ENCODE measurements around the gene AFMID. TPM values are rescaled to one million over a fixed set of nuclear protein-coding genes. Genes with fewer than 3 reads are reported as not detected.

AFMID gene
- total and polyA plus RNA-seq, 2 donors from 2014 or later = 63.9 to 118 TPM

GRCh38 chr17:78237401-78238012 lies 50.3 kb downstream of the AFMID start:
- TF ChIP-seq CTCF (IDR thresholded peaks at IDR 0.05; ENCODE audit: borderline replicate concordance, extremely low read depth, insufficient read depth) = no peak
- FAIRE-seq (no peak), DNase-seq (peak in 1 of 5 donors; percentile 67)
- H3K9ac ChIP-seq (ENCODE audit: low read length in 3 of 3) = no peak overlapping the region
- H3K4me3 ChIP-seq (ENCODE audit: low read length in 3 of 3) = no peak overlapping the region
- no peaks in the 10 kb centered on the region for H3K9me3 ChIP-seq (ENCODE audit: control insufficient read depth in 2 of 3, insufficient read depth in 1 of 3, low read length in 3 of 3)
- no peaks in the 10 kb centered on the region for H3K36me3 ChIP-seq (ENCODE audit: control insufficient read depth in 2 of 3, insufficient read depth in 3 of 3, low read length in 3 of 3)
- intact Hi-C loops (cut with DNase I) = no loop called here
- H3K27me3 ChIP-seq (ENCODE audit: control insufficient read depth, insufficient read depth, low read length) = peaks cover 2% of the 10 kb centered on the region
- H3K27ac ChIP-seq (ENCODE audit: low read depth in 2 of 2, low read length in 2 of 2) = no peak overlapping the region
- H3K4me1 ChIP-seq (ENCODE audit: control insufficient read depth in 2 of 3, insufficient read depth in 2 of 3, low read depth in 1 of 3, low read length in 3 of 3) = no peaks in the 10 kb centered on the region

- Histone ChIP-seq H3K27me3 (ENCODE audit: control insufficient read depth, insufficient read depth, low read length) (no peaks in the 10 kb centered on the region), H3K36me3 (ENCODE audit: control insufficient read depth in 2 of 3, insufficient read depth in 3 of 3, low read length in 3 of 3) (no peaks in the 10 kb centered on the region), H3K27ac (ENCODE audit: low read depth in 2 of 2, low read length in 2 of 2) (no peak overlapping the region), H3K9me3 (ENCODE audit: control insufficient read depth in 2 of 3, insufficient read depth in 1 of 3, low read length in 3 of 3) (no peaks in the 10 kb centered on the region), H3K4me3 (ENCODE audit: low read length in 3 of 3) (no peak overlapping the region), H3K9ac (ENCODE audit: low read length in 3 of 3) (no peak overlapping the region), H3K4me1 (ENCODE audit: control insufficient read depth in 2 of 3, insufficient read depth in 2 of 3, low read depth in 1 of 3, low read length in 3 of 3) (no peaks in the 10 kb centered on the region)
- FAIRE-seq = no peak
- intact Hi-C loops (cut with DNase I) = no loop called here
- no peak for TF ChIP-seq CTCF (IDR thresholded peaks at IDR 0.05; ENCODE audit: borderline replicate concordance, extremely low read depth, insufficient read depth)
- peak in 1 of 5 donors; percentile 58 for DNase-seq
These were observed 51.8 kb downstream of the AFMID start for GRCh38 chr17:78238823-78239488.

GRCh38 chr17:78239489-78239931 lies 52.3 kb downstream of the AFMID start:
- Histone ChIP-seq H3K9me3 (ENCODE audit: control insufficient read depth in 2 of 3, insufficient read depth in 1 of 3, low read length in 3 of 3) (no peaks in the 10 kb centered on the region), H3K4me3 (ENCODE audit: low read length in 3 of 3) (no peak overlapping the region), H3K27ac (ENCODE audit: low read depth in 2 of 2, low read length in 2 of 2) (no peak overlapping the region), H3K27me3 (ENCODE audit: control insufficient read depth, insufficient read depth, low read length) (no peaks in the 10 kb centered on the region), H3K9ac (ENCODE audit: low read length in 3 of 3) (no peak overlapping the region), H3K4me1 (ENCODE audit: control insufficient read depth in 2 of 3, insufficient read depth in 2 of 3, low read depth in 1 of 3, low read length in 3 of 3) (no peaks in the 10 kb centered on the region), H3K36me3 (ENCODE audit: control insufficient read depth in 2 of 3, insufficient read depth in 3 of 3, low read length in 3 of 3) (no peaks in the 10 kb centered on the region)
- TF ChIP-seq CTCF (IDR thresholded peaks at IDR 0.05; ENCODE audit: borderline replicate concordance, extremely low read depth, insufficient read depth) = no peak
- no peak for FAIRE-seq
- DNase-seq = peak in 1 of 5 donors; percentile 56
- intact Hi-C loops (cut with DNase I) = no loop called here
